Stimulated activated CD8-positive, alpha-beta memory T cell treated with anti-CD3 and anti-CD28 coated beads, Interleukin-15, amount 100 ng/mL, for 24 hours (primary cell): ENCODE results near the gene FMNL3.
"Not testable (repeated sequence)": the region's sequence is repeated elsewhere in the genome, so short reads cannot be mapped to it uniquely, and the experiment has no call there.

Experiments
- DNase-seq: peaks from one replicate; pipeline ENCODE4 v3.0.0-alpha.2; 2020; ENCODE audit warnings: low read depth

The FMNL3 gene

DNA sequence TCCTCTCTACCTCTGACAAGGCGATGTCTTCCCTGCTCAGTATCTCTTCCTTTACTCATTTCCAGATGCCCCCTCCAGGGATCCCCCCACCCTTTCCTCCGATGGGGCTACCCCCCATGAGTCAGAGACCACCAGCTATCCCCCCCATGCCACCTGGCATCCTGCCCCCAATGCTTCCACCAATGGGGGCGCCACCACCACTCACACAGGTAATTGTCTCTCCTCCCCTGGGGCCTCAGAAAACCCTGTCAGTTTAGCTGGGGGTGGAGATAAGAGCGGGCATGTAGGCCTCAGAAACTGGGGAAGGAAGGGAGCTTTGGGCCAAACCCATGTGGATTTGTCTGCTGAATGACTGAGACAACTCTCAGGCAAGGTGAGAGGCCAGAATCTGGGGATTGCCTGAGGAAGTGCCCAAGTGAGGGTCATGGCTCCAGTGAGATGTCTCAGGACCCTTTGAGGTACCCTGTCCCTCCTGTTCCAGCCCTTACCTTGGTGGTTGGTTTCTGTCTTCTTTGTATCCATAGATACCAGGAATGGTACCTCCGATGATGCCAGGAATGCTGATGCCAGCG is 75.8 kb downstream of the FMNL3 start:
- no peak for DNase-seq

DNA sequence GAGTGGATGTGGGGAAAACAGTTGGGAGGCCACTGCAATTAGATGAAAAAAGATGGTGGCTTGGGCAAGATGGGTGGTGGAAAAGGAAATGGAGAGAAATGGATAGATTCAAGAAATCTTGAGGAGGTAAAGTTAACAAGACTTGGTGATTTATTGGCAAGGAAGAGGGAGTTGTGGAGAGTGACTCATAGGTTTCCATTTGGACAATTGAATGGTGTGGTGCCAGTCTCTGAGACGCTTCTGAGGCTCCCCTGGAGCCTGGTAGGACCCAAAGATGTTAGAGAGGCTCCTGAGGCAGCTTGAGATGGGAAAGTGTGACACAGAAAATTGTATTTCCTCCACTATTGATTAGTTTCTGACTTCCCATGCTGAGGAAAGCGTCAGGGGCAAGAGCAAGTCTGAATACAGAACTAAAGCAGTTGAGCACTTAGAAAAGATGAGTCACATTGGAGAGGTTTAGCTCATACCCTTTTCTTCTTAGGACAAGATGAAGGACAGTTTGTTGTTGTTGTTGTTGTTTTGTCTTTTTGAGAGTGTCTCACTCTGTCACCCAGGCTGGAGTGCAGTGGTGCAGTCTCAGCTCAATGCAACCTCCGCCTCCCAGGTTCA is 79.3 kb downstream of the FMNL3 start:
- no peak for DNase-seq

DNA sequence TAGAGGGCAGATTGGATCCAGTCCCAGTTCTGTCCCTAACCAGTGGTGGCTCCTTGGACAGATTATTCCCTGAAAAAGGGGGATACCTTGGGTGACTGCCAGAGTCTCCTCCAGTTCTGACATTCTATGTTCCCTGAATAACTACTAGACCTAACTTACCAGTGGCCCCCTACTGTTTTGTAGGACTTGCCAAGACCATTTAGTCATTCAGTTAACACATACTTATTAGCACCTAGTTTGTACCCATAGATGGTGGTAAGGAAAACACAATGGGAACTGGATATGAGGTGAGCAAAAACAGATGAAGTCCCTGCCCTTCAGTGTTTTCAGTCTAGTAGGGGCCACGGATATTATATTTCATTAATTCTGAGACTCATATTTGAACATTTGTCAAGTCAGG is 80.4 kb downstream of the FMNL3 start:
- no peak for DNase-seq

DNA sequence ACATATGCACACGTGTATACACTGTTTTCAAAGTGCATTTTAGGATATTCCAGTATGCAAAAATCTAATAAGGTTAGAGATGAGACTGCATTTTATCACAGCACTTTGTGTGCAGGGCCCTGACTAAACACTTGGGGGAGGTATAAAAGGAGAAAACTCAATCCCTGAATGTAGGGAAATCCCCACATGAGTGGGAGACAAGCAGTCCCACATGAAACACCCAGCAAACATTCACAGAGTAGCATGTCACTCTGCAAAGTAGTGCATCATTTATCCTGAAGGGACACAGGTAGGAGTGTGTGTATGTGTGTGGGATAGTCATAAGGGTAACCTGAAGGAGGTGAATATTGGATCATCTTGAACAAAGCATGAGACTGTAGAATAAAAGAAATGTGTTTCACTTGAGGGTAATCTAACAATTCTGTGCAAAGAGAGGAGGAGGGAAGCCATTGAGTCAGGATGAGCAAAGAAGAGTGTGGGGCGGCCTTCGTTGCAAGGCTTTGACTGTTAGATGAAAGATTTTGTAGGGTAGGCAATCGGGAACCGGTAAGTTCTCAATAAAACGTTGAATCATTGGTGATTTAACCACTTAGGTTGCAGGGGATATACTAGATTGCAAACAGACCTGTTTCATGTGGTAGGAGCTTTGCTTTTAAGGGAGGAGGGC is 80.9 kb downstream of the FMNL3 start:
- no peak for DNase-seq

DNA sequence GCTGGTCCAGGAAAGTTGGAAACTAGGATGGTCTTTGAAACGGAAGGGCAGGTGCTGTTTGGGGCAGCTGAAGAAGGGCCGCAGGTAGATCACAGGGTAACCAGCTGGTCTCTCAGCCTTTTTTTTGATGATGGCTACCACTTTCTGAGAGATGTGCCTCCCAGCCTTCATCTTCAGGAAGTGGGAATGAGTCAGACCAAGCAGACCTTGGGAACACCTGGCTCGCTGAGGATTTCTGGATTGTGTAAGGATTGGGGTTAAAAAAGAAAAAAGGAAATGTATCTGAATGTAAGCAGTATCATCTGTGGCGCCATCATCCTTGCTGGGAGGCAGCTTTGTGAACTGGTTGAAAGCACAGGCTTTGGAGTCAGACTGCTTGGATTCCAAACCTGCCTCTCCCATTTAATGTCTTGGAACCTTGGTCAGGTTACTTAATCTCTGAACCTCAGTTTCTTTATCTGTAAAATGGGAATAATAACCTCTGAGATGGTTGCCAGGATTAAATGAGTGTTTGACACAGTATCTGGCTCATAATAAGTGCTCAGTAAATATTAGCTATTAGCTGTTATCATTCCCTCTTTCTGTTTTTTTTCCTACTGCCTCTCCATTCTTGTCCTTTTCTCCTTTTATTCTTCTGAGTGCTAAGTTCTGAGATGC is 82.2 kb downstream of the FMNL3 start:
- DNase-seq, result no peak

DNA sequence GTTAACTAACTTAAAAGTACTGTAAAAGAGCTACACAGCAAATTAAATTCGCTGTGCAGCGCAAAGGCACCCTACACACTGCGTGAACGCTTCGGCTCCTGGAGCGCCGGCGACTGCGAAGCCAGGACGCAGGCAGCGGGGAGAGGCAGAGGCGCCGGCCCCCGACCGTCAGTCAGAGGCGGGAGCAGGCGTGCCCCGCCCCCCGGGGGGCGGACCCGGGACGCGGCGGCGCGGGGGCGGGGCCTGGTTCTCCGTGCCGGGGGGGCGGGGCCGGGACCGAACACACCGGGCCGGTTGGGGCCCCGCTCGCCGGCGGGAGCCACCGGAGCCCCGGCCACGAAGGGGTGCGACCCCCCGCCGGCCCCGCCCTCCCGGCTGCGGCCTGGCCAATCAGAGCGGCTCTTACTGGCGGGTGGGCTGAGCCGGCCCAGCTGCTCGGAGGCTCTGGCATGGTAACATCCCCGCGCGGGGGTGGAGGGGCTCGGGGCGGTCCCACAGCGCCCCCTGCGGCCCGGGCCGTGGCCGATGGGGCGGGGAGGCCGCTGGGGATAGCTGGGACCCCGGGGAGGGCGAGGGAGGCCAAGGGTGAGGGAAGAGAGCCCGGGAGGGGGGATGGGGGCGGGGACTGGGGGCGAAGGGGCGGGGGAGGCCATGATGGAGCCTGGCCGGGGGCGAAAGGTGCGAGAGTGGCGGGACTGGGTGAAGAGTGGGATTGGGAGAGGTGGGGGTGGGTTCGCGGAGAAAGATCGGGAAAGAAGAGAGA is 83.9 kb downstream of the FMNL3 start, which contains the start of gene PRPF40B:
Gene PRPF40B, plus strand, starts transcription at position 420 of the 763 bp plus-strand sequence. Its CDS starts 30 bp downstream, at position 450.
- DNase-seq, result peak; percentile 63

DNA sequence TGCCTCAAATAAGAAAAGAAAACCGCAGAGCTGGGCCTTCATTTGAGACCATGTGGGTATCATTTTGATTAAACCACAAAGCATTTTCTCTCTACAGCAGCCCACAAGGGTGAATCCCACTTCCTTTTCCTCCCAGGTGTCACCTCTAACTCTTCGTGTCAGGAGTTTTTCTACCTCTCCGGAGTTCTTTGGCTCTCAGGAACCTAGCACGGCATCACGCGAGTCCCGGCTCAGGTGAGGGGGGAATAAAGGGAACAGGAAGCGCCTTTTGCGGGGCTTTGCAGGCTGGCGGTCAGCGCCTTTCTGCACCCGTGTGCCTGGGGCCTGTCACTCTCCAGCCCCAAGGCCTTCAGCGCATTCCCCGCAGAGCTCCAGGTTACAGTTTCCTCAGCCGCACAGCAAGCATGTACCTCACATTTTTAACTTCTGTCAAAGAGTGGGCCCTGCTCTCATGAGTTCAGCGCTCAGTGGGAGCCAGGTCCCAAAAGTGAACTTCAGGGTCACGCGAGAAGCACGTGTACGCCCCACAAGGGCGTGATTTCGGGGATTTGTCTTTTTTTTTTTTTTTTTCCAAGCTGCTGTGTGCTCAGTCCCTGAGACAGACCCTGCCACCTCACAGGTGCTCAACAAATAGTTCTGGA is 84.6 kb downstream of the FMNL3 start:
- peak; percentile 11 for DNase-seq

DNA sequence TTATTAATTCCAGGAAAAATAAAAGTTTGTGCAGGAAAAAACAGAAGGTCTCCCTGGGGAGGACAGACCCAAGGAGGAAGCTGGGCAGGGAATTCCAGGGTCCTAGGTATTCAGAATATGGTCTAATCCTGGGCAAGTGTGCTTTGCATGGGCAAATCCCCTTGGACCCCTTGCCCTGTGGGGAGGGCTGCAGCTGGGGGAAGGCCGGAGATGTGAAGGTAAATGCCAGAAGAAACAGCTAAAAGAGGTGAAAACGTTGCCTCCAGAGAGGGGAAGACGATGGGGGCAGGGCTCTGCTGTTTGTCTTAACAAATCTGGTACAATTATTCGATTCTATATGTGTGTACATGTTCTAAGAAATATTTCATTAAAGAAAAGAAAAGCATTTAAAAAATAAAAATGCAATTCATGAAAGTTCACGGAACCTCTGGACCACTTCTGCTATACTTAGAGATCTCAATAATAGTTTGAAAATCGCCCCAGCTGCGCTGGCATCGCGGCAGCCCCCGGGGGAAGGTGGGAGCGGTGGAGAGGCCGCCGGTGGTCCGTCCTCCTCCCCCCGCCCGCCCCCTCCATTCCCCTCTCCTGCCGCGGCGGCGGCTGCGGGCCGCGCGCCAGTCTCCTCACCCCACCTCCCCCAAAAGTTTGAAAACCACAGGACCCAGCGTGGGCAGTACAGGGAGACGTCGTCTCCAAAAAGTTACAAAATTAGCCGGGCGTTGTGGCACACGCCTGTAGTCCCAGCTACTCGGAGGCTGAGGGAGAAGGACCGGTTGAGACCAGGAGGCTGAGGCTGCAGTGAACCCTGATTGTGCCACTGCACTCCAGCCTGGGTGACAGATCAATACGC is 85.3 kb downstream of the FMNL3 start:
- no peak for DNase-seq

DNA sequence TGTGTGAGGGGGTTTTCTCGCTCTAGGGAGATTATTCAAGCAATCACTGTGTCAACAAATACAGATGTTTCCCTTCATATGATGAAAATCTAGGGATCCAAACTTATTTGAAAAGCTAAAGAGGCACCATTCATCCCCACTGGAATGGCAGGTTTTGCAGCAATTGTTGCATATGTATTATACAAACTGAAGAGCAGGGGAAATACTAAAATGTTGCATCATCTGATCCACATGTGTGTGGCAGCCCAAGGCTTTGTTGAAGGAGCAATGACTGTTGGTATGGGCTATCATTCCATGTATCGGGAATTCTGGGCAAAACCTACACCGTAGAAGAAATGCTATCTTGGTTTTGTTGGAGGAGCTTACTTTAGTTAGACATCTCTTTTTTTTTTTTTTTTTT is 87.9 kb downstream of the FMNL3 start:
- no peak for DNase-seq

DNA sequence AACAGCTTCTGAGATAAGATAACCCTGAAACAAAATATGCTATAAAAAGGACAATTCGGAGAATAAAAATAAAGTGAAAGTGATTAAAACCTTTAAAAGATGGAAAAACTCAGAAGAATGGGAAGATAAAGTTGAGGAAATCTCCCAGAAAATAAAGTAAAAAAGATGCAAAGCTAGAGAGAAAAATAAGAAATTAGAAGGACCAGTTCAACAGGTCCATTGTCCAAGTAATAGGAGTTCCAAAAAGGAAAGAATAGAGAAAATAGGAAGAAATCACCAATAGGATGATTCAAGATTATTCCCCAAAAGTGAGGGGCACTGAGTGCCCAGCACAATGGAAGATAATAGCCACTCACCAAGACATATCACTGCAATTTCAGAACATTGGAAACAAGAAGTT is 88.6 kb downstream of the FMNL3 start:
- DNase-seq, result no peak

DNA sequence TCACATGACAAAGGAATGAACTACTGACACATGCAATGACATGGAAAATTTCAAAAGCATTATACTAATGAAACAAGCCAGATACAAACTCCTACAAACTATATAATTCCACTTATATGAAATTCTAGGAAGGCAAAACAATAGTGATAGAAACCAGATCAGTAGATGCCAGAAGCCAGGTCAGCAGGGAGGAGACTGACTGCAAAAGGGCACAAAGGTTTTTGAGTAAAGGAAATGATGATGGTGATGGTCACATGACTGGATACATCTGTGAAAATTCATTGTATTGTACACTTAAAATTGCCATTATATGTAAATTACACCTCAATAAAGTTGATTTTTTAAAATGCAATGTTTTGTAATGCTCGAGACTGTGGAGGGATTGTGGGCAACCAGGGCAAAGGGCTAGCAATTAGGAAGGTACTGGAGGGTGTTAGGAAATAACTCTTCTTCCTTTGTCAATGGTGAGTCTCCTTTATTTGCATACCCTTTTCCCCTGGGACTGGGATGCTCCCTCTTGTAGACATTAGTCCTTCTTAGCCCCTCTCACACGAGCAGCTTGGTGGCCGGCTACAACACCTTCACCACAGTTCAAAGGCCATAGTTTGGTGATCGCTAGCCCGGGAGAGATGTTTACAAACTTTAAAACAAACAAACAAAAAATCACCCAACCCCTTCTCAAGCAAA is 90.5 kb downstream of the FMNL3 start:
- DNase-seq, result no peak

DNA sequence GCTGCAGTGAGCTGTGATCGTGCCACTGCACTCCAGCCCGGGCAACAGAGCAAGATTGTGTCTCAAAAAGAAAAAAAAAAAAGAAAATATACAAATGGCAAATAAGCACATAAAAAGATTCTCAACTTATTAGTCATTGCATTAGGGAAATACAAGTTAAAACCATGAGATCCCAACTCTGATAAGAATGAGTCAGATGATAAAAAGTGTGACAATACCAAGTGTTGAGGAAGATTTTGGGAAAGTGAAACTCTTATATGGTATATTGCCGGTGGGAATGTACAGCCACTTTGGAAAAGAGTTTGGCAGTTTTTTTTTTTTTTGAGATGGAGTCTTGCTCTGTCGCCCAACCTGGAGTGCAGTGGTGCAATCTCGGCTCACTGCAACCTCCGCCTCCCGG is 91.5 kb downstream of the FMNL3 start:
- DNase-seq, result no peak

DNA sequence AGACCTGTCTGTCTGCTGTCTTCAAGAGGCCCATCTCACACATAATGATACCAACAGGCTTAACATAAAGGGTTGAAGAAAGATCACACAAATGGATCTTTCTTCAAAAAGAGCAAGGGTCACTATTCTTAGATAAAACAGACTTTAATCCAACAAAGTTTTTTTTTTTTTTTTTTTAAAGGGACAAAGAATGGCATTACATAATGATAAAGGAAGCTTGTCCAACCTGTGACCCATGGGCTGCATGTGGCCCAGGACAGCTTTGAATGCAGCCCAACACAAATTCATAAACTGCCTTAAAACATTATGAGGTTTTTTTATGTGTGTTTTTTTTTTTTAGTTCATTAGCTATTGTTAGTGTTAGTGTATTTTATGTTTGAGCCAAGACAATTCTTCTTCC is 95.0 kb downstream of the FMNL3 start:
- DNase-seq, result no peak

DNA sequence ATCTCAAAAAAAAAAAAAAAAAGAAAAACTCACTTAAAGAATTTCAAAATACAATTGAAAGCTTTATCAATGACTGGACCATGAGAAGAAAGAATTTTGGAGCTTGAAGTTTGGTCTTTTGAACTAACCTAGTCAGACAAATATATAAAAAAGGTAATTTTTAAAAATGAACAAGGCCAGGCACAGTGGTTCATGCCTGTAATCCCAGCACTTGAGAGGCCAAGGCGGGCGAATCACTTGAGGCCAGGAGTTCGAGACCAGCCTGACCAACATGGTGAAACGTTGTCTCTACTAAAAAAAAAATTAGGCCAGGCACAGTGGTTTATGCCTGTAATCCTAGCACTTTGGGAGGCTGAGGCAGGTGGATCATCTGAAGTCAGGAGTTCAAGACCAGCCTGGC is 96.4 kb downstream of the FMNL3 start:
- not testable (repeated sequence) for DNase-seq

DNA sequence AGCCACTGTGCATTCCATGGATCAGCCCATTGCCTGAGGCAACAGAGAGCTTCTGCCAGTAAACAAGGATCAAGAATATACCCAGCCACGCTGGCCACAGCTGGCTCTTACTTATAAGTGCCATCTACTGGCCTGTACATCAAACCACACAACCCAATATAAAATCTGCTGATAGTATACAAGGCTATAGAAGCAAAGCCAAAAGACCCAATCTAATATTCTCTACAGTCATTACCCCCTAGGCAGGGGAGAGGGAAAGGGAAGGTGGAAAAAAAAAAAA is 97.4 kb downstream of the FMNL3 start:
- no peak for DNase-seq

DNA sequence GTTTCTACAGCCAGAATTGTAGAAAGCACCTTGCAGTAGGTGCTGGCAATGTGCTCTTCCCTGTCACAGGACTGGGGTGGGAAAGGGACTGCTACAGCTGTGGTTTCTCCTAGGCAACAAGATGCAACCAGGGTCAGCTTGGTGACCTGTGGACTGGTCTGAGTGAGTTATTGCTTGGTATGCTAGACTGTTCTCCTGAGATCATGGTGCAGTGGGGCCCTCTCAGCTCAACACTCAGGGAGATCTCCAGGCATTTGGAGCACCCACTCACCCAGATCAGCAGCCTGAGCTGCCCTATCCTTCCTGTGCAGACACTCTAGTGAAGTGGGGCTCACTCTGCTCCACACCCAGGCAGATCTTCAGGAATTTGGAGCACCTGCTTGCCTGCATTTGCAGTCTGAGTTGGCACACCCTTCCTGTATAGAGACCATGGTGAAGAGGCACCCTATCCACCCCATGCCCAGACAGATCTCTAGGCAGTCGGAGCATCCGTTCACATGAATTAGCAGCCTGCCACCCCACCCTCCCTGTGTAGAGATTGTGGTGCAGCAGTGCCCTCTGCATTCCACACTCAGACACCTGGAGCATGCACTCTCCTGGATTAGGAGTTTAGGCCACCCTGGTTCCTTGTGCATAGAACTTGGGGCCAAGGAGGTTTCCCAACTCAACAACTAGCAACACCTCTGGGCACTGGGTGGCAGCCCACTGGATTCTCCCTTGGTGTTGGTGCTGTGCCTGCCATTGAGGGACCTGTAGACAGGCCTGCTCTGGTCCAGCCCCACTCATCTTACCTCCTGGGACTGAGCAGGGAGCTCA is 97.9 kb downstream of the FMNL3 start:
- DNase-seq, result no peak

DNA sequence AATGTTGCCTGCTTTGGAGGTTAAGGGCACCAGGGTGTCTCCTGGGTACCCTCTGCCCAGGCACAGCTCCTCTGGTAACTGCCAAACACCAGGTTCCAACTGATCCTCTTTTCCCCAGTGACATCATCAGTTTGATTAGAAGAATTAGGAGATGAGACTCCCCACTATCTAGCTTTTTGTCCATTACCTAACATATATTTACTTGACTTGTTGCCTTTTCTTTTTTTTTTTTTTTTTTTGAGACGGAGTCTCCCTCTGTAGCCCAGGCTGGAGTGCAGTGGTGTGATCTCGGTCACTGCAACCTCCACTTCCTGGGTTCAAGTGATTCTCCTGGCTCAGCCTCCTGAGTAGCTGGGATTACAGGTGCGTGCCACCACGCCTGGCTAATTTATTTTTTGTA is 101.7 kb downstream of the FMNL3 start, which contains the start of gene FAM186B:
Gene FAM186B, minus strand, starts transcription at position 101 of the 400 bp plus-strand sequence. CDS start 162 bp downstream, outside the sequence.
- DNase-seq, result not testable (repeated sequence)

DNA sequence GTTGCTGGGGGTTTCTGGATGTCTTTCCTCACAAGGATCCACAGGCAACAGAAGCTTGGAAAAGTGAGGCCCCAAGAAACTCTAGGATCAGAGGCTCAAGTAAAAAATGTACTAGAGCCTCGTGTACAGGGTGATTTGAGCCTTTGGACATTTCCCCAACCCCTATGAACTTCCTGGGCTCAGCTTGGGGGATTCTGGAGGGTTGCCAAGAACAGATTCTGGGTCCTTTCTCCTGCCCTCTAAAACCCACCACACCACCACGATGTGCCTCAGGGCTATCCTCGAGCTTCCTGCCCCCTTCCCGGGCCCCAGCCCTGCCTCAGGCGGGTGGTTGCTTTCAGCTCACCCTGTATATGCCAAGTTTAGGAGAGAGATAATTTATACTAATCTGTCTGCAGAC is 102.3 kb downstream of the FMNL3 start:
- DNase-seq, result no peak

DNA sequence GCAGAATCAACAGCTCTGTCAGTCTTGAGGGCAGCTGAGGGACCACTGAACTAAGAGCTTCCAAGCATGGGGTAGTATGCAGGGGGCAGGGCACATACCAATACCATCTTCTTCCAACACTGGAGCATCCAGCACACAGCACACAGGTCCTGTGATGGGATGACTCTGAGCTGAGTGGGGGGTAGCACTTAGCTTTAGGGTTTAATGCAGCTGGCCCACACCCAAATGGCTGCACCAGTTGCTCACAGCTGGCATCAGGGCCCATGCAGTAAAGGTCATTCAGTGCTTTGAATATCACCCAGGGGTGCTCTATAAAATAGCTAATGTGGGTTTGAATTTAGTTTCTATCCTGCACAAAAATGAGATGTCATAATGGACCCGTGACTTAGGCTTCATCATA is 103.5 kb downstream of the FMNL3 start:
- no peak for DNase-seq

DNA sequence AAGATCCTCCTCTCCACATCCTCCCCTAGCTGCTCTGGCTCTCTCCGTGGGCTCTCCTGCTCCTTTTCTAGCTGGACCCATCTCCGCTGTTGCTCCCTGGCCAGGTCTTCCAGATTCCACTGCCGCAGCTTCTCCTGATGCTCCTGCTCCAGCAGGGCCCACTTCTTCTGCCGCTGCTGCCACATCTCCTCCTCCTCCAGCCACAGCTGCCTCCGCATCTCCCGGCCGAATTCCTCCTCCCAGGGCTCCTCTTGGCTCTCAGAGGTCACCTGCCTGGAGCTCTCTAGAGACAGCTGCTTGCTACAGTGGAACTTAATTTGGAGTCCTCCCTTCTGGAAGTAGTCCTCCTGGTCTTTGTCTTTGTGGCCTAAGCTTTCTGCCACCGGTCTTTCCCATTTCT is 107.2 kb downstream of the FMNL3 start:
- no peak for DNase-seq
